Activated CD4-positive, alpha-beta T cell treated with anti-CD3 and anti-CD28 coated beads, Interleukin-10, Interleukin-2, amounts not matched to agents 100 ng/mL and 50 ng/mL, durations not matched to agents 16 hours and 8 hours (primary cell): ENCODE measurements around the gene SPIRE1.
"Not testable (repeated sequence)": the region's sequence is repeated elsewhere in the genome, so short reads cannot be mapped to it uniquely, and the experiment has no call there.

Experiments
- DNase-seq: peaks from one replicate; pipeline ENCODE4 v3.0.0-alpha.2; 2020

Gene SPIRE1

GRCh38 chr18:12441475-12442034, 216.4 kb downstream of the SPIRE1 start:
- DNase-seq, result no peak

GRCh38 chr18:12438257-12438656, 219.7 kb downstream of the SPIRE1 start:
- no peak for DNase-seq

GRCh38 chr18:12435867-12436266, 222.0 kb downstream of the SPIRE1 start:
- no peak for DNase-seq

- no peak for DNase-seq
Measured at GRCh38 chr18:12434541-12434929, 223.4 kb downstream of the SPIRE1 start.

- DNase-seq, result no peak
Measured at GRCh38 chr18:12433829-12434540, 223.9 kb downstream of the SPIRE1 start.

- no peak for DNase-seq
Measured at GRCh38 chr18:12432881-12433280, 225.0 kb downstream of the SPIRE1 start.

GRCh38 chr18:12432196-12432595, 225.7 kb downstream of the SPIRE1 start:
- DNase-seq, result no peak

- DNase-seq, result no peak
Measured at GRCh38 chr18:12431561-12431960, 226.3 kb downstream of the SPIRE1 start.

- DNase-seq, result no peak
Measured at GRCh38 chr18:12430137-12430990, 227.5 kb downstream of the SPIRE1 start.

- DNase-seq, result no peak
Measured at GRCh38 chr18:12429556-12429955, 228.4 kb downstream of the SPIRE1 start.

- DNase-seq, result no peak
Measured at GRCh38 chr18:12428923-12429322, 229.0 kb downstream of the SPIRE1 start.

- peak; percentile 24 for DNase-seq
Measured at GRCh38 chr18:12426924-12427323, 231.0 kb downstream of the SPIRE1 start.

- no peak for DNase-seq
Measured at GRCh38 chr18:12424252-12424651, 233.7 kb downstream of the SPIRE1 start.

- no peak for DNase-seq
Measured at GRCh38 chr18:12423820-12424219, 234.1 kb downstream of the SPIRE1 start.

- no peak for DNase-seq
Measured at GRCh38 chr18:12423393-12423792, 234.5 kb downstream of the SPIRE1 start.

- peak; percentile 35 for DNase-seq
Measured at GRCh38 chr18:12422936-12423335, 235.0 kb downstream of the SPIRE1 start.

- no peak for DNase-seq
Measured at GRCh38 chr18:12421732-12422131, 236.2 kb downstream of the SPIRE1 start.

GRCh38 chr18:12420821-12421421, 237.0 kb downstream of the SPIRE1 start:
- no peak for DNase-seq

- DNase-seq, result no peak
Measured at GRCh38 chr18:12417687-12418086, 240.2 kb downstream of the SPIRE1 start.

- no peak for DNase-seq
Measured at GRCh38 chr18:12416098-12416729, 241.7 kb downstream of the SPIRE1 start.

GRCh38 chr18:12411456-12411855, 246.5 kb downstream of the SPIRE1 start:
- DNase-seq, result no peak

- not testable (repeated sequence) for DNase-seq
Measured at GRCh38 chr18:12410747-12411146, 247.2 kb downstream of the SPIRE1 start.

GRCh38 chr18:12410081-12410481, 247.8 kb downstream of the SPIRE1 start:
- DNase-seq, result no peak
